ENCODE measurements around the gene PPHLN1.

DNA sequence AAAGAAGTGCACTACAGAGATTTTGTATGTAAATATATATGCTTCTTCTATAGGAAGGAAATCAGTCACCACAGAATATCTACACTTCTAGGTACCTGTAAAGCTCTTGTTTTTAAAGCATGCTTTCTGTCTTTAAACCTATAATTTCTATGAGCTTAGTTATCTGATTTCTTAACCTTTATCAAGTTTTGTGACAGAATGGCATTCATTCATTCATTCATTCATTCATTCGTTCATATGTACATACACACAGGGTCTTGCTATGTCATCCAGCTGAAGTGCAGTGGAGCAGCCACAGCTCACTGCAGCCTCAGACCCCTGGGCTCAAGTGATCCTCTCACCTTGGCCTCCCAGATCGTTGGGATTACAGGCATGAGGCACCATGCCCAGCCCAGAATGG is 16.1 kb downstream of the PPHLN1 start:
- TF ChIP-seq ESRRG (CRISPR knock-in tag; IDR thresholded peaks at IDR 0.05): no peak
- TF ChIP-seq BACH2 (CRISPR knock-in tag; IDR thresholded peaks at IDR 0.05; ENCODE audit: borderline replicate concordance): no peak
- TF ChIP-seq, protein P1, sequence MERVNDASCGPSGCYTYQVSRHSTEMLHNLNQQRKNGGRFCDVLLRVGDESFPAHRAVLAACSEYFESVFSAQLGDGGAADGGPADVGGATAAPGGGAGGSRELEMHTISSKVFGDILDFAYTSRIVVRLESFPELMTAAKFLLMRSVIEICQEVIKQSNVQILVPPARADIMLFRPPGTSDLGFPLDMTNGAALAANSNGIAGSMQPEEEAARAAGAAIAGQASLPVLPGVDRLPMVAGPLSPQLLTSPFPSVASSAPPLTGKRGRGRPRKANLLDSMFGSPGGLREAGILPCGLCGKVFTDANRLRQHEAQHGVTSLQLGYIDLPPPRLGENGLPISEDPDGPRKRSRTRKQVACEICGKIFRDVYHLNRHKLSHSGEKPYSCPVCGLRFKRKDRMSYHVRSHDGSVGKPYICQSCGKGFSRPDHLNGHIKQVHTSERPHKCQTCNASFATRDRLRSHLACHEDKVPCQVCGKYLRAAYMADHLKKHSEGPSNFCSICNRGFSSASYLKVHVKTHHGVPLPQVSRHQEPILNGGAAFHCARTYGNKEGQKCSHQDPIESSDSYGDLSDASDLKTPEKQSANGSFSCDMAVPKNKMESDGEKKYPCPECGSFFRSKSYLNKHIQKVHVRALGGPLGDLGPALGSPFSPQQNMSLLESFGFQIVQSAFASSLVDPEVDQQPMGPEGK (CRISPR knock-in tag; IDR thresholded peaks at IDR 0.05; ENCODE audit: borderline replicate concordance): no peak

Measured in SK-N-SH treated with all-trans-retinoic acid at 6 μM for 48 hours (cell line).